ENCODE data around the gene CARD9. TPM values are rescaled to one million over a fixed set of nuclear protein-coding genes. Genes with fewer than 3 reads are reported as not detected.
A peak's percentile ranks its signal among the peaks of the same experiment; 100 is the strongest.

Gene CARD9
- polyA plus RNA-seq, 3 donors, result 1.9 to 2.8 (median 2.1) TPM

DNA sequence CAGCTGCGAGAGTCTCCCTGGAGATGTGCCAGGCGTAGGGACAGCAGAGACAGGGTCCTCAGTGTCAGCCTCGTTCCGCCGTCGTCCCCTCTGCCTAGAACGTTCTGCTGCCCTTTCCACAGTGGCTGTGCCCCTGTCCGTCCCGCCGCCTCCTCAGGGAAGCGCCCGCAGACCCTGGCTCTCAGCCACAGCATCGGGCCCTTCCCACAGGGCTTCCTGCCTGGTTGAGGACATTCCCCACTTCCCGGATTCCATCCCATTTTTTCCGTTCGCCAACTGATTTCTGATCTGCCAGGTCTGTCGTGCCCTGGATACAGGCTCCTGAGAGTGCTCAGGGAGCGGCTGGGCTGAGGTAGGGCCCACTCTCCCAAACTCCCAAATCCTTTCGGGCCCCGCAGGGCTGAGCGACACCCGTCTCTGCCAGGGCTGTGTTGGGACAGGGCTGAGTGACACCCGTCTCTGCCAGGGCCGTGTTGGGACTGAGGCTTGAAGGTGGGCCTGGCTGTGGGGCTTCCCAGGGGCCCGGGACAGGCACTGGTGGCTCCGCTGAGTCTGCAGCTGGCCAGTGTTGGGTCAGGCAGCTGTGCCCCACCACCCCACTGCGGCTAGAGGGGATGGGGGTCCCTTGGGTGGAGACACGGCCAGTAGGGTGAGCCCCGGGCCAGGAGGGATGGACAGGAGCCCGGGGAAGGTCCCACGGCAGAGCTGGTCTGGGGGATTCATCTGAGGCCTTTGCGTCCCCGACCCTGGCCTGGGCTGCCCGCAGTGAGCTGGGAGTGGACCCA lies 25.8 kb downstream of the CARD9 start:
- DNase-seq, result no peak

DNA sequence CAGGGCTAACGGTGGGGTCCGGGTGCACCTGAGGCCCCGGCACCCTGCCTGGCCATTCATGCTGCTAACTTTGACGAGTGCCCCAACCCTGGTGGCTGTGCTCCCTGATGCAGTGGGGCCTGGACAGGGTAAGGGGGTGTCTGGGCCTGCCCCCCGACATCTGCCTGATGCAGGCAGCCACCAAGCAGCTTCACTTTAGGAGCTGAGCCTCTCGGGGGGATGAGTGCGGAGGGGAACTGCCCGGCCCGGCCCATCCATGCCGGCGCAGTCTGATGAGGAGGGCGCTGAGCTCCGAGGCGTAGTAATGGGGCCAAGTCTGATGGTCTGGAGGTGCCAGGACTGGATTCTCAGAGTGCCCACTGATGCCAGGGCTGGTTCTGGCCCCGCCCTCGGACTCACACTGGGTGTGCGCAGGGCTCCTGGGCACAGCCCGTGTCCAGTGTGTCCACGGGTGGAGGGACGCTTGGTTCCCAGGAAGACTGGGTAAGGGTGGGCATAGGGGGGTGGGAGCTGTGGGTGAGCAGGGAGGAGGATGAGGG lies 26.5 kb downstream of the CARD9 start:
- DNase-seq, result no peak

DNA sequence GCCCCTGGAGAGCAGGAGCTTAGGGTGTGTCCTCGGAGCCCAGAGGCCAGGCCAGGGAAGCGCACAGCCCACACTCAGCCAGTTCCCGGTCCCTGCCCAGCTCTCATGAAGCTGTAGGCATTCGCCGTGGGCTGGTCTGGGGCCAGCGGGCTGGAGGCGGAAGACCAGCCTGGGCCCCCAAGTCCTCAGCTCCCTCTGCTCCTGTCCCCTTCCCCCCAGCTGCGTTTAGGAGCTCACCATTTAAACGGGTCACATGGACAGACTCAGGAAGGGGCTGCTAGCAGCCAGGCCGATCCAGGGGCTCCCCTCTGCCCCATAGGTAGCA lies 27.4 kb downstream of the CARD9 start:
- no peak for DNase-seq

DNA sequence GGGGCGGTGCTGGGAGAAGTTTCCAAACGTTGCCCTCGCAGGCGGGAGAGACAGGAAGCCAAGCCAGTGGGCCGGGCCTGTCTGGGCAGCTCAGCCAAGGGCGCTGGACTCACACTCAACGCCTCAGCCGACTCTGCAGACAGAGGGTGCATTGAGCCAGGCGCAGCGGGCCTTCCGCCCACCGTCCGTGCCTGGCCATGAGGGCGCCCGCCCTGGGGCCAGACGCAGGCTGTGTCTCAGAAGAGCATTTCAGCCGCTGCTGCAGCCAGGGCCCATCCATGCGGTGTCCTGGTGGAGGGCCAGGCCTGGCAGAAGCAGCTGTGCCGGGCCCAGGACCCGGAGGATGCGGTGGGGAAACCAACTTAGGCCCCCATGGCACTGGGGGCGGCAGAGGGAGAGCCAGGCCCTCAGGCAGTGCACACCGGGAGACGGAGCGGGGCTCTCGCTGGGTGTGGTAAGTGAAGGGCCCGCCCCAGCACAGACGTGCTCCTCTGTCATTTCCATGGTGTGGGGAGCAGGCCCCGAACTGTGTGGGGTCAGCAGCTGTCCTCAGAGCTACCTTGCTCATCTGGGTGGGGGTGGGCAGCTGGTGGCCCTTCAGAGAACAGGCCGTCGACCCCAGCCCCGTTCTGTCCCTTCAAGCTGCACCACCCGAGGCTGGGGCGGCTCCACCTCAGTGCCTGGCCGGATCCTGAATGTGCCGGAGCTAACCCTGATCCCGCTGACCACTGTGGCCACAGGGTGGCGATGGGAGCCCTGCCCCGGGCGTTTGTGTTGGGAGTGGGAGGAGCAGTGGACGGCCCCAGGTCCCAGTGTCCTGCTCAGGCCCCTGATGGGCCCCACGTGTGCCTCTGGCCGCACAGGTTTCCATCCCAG lies 27.9 kb downstream of the CARD9 start:
- no peak for DNase-seq

DNA sequence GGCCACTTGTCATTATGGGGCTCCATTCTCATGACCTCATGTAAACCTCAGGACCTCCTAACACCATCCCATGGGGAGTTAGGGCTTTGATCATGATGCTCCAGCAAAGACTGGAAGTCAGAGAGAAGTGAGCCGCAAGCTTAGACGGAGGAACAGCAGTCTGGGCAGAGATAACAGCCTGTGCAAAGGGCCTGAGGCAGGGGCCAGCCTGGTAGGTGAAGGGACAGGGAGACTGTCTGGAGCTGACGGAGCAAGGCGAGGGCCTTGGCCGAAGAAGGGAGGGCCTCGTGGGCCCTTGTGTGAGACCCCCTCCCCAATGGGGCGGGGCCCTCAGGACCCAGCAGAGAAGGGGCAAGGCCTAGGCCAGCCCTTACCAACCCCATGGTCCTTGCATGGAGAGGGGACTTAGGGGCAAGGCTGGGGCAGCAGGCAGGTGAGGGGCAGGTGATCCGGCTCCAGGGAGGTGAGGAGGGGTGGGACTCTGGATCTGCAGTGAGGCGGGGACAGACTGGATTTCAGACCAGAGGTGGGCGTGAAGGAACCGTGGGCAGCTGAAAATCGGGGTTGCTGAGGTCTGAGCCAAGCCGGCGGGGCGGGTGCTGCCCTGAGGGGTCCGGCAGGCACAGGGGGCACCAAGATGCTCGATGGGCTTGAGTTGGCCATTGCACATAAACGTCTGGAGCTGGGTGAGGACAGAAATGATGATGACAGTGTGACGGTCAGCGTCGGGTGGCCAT lies 28.8 kb downstream of the CARD9 start:
- no peak for DNase-seq

DNA sequence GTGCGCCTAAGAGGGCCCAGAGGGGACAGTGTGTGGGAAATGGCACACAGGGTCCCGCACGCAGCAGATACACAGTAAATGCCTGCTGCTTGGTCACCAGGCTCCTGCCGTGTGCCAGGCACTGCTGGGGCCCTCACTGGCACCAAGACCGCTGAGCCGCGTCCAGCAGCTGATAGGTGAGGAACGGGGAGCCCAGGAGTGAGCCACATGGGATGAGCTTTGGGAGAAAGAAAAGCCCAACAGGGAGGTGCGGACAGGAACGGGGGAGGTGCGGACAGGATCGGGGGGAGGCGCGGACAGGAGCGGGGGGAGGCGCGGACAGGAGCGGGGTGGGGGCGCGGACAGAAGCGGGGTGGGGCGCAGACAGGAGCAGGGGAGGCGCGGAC lies 29.6 kb downstream of the CARD9 start:
- DNase-seq, result no peak

DNA sequence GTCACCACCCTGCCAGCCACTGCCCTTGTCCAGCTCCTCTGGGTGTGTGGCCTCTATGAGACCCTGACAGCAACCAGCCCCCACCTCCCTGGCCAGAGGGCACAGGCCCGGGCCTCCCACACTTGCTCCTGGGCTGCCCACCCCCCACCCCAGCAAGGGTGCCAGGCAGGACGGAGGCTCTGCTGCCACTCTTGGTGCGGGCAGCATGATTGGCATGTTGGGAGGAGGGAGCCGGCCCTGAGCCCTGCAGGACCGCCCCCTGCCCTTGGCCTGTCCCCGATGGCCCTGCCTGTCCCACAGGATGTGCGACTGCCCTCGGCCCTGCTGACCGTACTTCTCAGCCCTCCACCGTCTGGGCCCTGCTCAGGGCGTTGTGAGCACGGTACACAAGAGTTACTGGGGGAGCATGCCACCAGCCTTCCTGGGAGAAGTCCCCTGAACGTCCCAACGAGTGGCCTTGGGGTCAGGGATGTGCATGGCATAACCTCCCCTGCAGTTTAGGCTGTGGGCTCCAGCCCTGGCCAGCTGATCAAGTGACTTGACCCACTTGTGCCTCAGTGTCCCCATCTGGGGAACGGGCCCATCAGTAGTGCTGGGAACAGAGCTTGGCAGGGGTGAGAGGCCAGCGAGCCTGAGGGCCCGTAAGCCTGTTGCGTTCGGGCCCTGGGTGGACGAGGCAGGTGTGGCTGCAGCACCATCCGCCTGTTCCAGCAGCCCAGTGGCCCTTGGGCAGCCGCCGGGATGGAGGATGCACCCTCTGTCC lies 30.2 kb downstream of the CARD9 start:
- no peak for DNase-seq

DNA sequence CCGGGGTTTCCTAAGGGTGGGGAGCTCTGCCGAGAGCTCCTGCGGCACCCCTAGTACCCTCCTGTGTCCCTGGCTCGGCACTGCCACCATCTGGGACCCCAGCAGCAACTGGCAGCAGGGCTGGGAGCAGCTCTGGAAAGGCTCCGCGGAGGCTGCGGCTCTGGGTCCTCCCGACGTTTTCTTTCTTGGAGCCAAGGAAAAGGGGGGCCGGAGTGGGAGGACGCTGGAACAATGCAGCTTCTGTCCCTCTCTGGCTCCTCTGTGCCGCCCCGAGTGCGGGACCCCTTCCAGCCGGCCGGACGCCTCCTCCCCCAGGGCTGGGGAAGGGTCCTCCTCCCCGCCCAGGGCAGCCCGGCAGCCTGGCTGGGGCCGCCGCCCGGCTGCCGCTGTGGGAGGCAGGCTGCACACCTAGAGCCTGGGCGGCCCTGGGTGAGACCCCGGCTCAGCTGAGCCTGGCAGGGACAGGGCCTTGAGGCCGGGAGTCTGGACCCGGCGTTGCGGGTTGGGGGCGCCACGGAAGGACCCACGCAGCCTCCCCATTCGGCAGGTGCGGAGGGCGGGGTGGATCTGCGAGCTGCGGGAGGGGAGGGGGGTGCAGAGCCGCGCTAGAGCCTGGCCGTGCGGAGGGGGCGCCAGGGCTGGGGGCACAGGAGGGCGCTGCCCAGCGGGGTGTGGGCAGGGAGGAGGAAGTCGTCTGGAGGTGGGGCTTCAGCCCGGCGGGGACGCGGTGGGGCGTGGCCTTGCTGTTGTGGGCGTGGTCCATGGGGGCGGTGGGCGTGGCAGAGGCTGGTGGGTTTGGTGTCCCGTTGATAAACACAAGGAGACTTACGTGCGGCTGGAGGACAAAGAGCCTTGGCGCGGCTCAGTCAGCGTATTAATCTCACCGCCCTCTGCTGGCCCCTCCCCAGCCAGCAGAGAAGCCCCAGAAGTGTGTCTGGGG lies 31.0 kb downstream of the CARD9 start:
- DNase-seq, result peak; percentile 74

DNA sequence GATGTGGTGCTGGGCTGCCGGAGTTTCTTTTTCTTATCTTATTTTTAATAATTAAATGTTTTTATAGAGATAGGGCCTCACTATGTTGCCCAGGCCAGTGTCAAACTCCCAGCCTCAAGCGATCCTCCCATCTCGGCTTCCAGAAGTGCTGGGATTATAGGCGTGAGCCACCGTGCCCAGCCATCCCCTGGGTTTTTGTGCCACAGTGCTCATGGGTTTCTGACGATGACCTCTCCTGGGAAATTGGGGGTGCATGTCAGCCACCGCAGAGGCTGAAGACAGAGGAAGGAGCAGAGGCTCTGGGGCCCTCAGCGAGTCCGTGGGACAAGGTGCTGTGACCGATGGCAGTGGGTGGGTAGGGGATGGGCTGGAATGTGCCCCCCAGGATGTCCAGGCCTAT lies 31.7 kb downstream of the CARD9 start:
- no peak for DNase-seq

DNA sequence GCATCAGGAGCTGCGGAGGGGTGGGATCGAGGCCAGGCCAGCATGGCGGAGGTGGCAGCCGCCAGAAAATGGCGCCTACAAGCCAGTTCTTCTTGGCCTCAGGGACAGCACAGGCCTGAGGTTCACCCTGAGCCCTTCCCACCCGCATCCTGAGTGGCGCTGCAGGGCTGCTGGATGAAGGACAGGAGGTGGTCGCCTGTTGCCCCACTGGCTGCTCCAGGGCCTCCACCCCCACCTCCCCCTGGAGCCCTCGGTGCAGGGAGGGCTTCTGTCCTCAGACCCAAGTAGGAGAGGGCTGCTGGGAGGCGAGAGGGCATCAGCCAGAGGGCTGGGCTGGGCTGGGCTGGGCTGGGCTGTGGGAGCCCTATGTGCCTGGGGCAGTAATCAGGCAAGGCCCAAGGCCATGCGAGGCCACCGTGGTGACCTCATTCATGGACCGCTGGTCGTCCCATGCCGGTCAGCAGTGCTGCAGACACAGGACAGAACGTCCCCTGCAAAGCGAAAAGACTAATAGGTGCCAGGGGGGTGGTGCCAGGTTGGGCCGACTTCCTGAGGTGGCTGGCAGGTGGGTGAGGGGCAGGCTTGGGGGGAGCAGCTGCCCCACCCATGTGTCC lies 32.3 kb downstream of the CARD9 start:
- DNase-seq, result no peak

DNA sequence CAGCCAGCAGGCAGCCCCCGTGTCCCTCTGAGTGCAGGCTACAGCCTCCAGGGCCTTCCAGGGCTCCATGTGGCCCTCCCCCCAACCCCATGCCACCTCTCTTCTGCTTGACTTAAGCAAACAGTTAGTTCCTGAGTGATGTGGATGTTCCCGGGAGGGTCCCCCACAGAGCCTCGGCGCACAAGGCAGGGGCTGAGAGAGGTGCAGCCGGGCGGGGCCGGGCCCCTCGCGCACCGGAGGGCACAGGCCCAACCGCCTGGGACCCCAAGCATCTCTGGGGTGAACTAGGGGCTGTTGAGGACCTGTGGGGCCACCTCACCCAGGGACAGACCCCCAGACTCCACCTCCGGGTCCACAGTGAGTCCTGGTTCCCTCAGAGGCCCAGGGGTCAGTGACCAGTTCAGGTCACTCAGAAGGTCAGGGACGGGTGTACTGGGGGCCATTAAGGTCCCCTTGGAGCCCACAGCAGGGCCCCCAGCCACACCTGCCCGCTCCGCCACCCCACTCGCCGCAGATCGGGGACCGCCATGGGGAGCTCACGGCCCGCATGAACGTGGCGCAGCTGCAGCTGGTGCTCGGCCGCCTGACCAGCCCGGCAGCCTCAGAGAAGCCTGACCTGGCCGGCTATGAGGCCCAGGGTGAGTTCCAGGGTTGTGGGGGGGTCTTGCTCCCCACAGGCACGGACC lies 33.0 kb downstream of the CARD9 start:
- no peak for DNase-seq

DNA sequence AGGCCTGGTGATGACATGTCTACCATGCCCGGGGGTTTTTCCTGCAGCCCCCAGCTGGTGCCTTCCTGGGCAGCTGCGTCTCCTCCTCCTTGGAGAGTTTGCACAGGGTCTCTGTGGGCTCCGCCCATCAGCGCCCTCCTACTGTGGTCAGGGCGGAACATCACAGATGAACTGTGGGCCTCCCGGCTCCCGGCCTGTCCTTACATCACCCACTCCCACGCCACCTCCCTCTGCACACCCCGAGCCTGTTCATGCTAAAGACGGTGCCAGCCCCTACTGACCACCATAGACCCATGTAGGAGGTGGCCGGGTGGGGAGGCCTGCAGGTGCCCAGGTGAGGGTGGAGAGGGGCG lies 33.5 kb downstream of the CARD9 start:
- no peak for DNase-seq

DNA sequence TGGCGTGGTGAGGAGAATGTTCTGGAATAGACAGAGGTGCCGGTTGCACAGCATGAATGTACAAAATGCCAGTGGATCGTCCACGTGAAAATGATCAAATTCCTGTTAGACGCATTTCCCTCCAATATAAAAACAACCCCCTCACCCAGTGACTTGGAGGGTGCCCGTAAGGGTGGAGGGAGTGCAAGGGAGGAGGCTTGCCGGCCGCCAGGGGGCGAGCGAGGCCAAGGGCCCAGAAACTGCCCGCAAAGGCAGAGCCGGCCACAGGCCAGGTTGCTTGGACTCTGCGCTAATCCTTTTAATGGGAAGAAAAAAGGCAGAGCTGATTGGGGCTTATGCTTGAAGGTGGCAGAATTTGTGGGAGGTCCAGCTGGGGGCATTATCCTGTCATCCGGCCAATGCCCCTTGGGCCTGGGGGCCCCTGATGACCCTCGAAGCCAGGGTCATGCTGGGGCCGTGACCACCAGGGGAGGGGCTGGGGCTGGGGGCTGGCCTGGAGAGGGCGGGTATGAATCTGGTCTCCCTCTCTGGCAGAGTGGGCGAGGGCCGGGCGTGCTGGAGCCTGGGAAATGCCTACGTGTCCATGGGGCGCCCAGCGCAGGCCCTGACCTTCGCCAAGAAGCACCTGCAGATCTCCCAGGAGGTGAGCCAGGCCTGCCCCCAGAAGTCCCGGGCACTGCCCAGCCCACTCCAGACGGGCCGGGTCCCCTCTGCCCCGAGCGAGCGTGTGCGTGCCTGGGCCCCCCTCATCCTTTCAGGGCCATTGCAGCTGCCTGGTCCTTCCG lies 34.1 kb downstream of the CARD9 start:
- no peak for DNase-seq

DNA sequence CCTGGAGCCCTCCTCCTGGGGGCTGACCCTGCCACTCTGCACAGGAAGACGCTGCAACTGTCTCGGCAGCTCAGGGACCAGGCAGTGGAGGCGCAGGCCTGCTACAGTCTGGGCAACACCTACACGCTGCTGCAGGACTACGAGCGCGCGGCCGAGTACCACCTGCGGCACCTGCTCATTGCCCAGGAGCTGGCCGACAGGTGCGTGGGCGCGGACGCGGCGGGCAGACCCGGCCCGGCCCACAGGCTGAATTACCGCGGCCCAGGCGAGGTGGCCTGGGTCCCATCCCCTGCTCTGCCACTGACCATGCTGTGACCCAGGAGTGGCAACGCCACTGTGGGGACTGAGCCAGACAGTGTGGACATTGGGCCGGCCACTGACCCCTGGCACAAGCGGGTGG lies 35.0 kb downstream of the CARD9 start:
- no peak for DNase-seq

DNA sequence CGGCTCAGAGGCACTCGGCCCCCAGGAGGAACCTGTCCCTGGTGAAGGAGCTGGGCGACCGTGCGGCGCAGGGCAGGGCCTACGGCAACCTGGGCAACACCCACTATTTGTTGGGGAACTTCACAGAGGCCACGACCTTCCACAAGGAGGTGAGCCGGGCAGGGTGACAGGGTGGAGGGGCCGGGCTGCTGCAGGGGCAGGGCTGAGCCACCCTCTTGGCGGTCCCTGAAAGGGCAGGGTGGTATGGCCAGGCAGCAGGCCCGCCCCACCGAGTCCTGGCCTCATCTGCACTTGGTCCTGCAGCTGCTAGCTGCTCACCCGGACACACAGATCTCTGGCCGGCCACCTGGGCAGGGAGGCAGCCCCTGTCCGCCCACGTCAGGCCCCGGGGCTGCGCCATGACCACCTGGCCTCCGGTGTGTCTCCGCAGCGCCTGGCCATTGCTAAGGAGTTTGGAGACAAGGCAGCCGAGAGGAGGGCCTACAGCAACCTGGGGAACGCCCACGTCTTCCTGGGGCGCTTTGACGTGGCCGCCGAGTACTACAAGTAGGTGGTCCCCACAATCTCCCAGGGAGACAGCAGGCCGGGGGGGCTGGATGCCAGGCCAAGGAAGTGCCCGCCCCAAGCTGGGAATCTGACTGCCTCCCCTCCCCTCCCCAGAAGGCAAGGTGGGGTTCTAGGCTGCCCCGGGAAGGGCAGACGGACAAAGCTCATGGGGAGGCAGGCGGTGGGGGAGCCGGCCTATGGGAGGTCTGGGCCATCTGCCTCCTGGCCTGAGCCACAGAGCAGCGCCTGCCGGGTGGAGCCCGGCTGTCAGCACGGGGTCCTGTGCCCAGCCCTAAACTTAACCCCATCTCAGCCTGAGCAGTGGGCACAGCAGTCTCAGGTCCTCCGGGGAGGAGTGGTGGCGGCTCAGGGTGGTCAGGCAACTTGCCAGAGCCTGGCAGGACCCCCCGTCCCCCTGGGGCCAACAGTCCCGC lies 35.8 kb downstream of the CARD9 start:
- DNase-seq, result no peak

DNA sequence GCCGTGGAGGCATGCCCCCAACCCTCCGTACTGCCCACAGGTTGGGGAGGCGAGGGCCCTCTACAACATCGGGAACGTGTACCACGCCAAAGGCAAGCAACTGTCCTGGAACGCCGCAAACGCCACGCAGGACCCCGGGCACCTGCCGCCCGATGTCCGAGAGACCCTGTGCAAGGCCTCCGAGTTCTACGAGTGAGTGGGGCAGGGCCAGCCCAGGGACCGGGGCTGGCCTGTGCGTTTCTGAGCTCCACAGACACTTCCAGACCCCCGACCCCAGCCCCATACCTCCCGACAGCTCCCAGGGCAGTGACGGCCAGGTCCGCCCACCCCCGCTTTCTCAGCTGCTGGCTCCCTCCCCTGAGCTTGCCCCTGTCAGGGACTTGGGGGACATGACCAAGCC lies 36.6 kb downstream of the CARD9 start:
- DNase-seq, result no peak

DNA sequence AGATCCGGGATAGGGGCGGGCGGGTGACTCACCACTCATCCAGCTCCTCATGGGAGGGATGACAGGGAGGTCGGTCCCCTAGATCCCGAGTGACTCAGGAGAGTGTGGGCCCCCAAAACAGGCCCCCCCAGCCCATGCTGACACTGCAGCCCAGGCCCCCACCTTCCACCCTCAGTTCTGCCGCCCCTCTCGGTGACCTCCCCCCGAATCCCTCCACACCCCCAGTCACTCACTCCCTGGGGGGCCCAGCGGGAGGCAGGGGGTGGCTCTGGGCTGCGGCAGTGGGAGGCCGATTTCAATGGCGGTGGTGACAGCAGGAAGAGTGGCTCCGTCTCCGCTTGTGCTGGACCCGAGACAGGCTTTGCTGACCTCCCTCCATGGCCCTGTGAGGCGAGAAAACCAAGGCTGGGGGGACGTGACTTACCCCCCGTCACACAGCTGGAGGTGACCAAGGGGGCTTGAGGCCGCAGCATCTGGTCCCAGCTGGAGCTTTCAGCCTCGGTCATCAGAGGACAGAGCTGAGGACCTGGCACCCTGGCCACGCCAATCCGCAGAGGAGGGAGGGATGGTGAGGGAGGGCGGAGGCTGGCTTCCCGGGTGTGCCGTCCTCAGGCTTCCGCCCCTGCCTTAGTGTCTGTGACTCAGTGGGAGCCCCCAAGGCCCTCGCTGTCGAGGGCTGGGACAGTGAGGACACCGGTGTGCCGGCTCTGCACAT lies 37.2 kb downstream of the CARD9 start:
- DNase-seq, result no peak

Measured in renal pelvis (tissue), 4 donors.